Subcutaneous adipose tissue (tissue), 4 donors: ENCODE results near the gene FAM200B. TPM values are rescaled to one million over a fixed set of nuclear protein-coding genes. Genes with fewer than 3 reads are reported as not detected.

Experiments
- CTCF ChIP-seq: fragments of 450-650 bp; IDR thresholded peaks from one replicate; pipeline ENCODE4 v1.5.1; 2016; ENCODE audit warnings: low read depth, mild to moderate bottlenecking, control low read depth, antibody characterized with exemption, moderate library complexity
- total RNA-seq, 4 donors: library from RNA; depleted of rRNA; stranded (reverse); fragments of >200 nt; gene quantifications; one replicate each; pipeline ENCODE4 v1.1.0, GENCODE V29; 2016

FAM200B gene
- 10 to 100 TPM; 33.2 to 69.8 (median 52.9) TPM for total RNA-seq

DNA sequence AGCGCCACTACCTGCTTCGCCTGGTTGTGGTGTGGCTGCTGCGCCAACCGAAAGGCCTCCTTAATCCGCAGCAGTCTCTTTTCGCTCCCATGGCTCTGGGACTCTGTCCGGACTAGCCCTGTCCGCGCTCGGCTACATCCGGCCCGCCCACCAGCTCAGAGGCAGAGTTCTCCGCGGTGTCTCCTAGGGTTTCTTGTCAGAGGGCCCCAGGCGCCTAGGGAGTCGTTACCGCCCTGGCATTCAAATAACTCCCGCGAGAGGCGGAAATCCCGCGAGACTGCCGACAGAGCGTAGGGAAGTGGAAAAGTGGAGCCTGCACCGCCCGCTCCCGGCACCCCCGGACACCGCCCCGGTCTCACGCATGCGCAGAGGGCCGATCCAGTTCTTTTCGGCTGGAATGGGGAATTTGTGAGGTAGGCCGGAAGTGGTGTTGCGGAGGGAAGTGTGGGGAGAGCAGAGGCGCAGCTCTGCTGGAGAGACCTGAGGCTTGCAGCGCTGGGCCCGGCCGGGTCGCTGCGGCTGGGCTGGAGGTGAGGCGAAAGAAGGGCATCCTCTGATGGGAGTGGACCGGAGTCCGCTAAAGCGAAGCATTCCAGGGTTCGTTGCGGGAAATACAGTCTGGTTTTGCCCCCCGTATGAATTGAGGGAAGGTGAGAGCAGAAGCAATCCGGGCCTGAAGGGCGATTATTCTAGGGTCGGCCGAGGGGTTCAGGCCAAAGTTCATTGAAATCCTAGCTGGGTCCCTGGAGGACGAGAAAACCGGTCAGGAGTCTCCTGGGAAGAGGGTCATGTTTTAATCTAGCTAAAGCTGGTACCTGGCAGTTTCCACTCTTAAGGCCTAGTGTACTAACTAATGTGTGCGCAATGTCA is at the start of gene FAM200B:
Gene FAM200B, plus strand, starts transcription at position 456 of the 870 bp plus-strand sequence. CDS start 5,151 bp downstream, outside the sequence.
- TF ChIP-seq CTCF: no peak

DNA sequence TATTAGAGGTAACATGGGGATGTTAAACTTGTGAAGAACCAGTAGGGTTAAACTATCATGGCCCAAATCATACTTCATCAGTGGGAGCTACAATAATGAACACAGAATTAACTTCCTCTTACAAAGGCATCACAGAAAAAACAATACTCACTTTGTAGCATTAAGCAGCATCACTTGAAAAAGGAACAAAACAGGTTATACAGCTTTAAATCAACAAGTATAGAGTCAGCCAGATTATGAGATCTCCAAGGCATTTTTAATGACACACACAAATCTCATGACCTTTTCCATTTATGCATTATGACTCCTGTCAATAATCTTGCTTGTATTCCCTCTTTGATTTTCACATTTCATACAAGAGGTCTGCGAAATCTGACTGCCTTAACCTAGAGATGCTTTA is 44.8 kb upstream of the FAM200B start:
- no peak for TF ChIP-seq CTCF

DNA sequence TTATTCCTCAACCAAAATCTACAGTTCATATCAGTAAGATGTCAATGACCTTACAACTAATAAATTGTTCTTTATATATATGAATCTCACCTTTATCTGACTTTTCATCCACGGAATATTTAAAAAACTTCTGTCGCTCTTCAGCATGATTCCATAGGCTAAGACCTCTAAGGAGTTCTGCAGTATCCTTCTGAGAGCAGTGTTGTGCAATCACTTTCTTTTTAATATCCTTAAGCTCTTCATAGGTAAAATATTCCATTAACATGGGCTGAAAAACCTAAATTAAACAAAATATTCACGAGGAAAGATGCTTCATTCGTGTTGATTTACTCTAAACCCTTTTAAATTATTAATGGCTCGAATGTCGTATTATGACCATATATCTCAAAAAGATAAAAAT is 43.2 kb upstream of the FAM200B start:
- TF ChIP-seq CTCF: no peak

DNA sequence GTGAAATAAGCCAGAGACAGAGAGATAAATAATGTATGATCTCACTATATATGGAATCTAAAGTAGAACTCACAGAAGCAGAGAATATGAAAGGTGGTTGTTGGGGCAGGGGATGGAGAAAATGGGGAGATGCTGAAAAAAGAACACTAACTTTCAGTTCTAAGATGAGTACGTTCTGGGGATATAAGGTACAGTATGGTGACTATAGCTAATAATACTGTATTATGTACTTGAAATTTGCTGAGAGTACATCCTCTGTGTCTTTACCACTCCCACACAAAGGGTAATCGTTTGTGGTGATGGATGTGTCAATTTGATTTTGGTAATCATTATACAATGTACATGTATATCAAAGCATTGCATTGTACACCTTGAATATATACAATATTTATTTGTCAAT is 33.0 kb upstream of the FAM200B start:
- no peak for TF ChIP-seq CTCF

DNA sequence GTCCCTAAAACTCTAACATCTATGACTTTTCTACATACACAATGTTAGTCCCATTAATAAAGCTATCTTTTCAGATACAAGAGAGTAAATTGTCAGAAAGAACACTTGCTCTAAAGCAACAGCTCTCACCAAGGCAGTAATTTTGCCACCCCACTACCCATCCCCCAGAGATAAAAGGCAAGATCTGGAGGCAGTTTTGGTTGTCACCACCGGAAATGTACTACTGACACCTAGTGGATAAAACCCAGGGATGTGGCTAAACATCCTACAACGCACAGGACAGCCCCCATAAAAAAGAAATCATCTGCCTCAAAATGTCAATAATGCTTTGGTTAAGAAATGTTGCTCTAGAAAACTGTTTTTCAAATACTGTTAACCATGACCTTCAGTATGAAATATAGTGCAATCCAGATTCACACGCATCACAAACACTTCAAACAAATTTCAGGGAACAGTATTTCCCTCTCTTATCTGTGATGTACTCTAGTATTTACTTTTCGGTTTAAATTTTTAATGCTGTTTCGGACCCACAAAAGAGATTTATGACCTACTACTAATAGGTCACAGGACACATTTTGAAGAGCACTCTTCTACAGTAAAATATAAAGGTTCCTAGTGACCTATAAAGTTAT is 31.6 kb upstream of the FAM200B start:
- TF ChIP-seq CTCF: no peak

DNA sequence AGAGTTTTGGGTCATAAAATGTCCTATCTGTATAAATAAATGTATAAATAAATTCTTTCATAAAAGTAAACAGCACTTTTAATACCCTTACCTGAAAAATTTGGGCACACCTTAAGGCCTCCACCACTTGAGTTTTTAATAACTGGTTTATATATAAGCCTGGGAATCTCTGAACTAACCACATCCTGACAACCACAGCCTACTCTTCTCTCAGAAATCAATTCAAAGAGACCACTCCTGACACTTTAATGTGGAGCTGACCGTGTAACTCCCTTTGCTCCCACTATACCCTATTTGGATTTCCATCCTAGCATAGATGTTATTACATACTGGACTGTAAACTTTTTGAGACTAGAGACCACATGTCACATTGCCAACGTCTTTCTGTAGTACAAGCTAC is 30.0 kb upstream of the FAM200B start:
- TF ChIP-seq CTCF: no peak

GRCh38 chr4:15652191-15652590 is 29.4 kb upstream of the FAM200B start:
- no peak for TF ChIP-seq CTCF
